NCI-H2081 treated with DMSO at 0.1 percent for 48 hours (cell line): ENCODE measurements around the gene GNPDA1.

ENCODE experiments used
- DNase-seq: peaks from one replicate; lab custom pipeline; 2025; lab: John Stamatoyannopoulos, UW

GNPDA1 gene

DNA sequence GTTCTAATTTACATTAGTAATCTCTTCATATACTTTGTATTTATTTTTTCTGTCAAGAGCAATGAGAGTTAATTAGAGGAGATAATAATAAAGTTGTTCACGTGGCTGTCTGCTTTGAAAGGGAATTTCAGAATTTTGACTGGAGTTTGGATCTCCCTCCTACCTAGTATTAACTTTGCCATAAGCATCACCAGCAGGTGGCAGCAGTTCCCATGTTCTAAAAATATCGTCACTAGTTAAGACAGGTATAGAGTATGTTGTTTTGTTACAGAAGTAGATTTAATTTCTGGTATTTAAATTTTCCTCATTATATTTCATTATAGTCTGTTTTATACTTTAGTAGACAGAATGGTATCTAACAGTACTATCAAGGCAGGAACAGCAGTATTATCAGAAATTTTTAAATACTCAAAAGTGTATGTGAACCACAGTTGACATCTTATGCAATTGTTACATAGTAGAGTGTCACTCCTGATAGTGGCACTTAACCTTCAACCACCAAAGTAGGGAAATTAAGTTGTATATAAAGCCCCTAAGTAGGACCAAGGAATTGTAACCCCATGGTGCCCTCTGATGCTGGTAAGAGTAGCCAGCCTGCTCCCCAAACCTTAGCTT is 20.4 kb downstream of the GNPDA1 start:
- no peak for DNase-seq

DNA sequence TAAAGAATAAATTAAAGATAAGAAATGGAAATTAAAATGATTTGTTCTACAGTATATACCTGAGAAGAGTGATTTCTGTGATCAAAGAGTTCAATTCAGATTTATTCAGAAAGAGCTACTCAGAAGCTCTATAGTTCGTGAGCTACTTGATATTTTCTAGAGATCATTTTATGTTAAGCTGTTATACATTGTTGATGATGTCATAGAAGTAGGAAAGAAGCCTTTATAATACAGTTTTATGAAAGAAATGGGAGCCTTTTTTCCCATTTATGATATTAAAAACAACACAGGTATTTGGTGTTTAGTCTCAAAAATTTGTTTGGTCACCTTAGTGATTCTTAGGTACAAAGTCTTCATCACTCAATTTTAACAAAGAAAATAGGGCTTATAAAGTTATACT is 23.1 kb downstream of the GNPDA1 start:
- DNase-seq = no peak

DNA sequence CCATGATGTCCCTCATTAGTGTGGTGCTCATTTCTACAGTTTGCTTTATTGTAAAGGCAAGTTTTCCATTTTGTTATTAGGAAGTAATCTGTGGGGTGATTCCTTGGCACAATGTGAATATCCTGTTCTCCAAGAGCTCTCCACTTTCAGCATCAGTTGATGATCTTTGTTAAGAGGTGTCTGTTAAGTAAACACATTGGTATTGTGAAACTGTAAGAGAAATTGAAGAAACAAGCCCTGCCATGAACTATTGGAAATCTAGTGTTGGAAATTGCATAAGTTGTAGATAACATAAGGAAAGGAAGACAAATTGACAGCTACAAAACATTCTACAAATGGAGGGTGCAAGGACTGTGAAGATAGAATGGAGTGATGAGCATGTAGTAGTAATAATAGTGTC is 26.8 kb downstream of the GNPDA1 start:
- no peak for DNase-seq

DNA sequence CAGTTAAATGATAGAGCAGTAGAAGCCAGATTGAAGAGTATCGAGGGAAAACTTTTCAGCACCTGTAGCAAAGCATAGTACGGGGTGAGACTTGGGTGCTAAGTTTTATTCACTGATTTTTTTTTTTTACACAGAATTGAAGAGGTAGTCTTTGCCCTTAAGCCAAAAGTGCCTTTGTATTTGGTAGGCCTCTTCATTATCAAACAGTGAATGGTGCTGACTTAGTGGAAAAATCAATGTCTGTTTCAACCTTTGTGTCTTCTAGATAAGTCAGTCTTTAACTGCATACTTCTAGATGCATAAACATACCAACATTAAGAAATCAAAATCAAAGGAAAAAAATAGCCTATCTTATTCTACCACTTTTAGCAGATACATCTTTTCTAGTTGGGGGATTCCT is 30.2 kb downstream of the GNPDA1 start:
- DNase-seq = no peak

DNA sequence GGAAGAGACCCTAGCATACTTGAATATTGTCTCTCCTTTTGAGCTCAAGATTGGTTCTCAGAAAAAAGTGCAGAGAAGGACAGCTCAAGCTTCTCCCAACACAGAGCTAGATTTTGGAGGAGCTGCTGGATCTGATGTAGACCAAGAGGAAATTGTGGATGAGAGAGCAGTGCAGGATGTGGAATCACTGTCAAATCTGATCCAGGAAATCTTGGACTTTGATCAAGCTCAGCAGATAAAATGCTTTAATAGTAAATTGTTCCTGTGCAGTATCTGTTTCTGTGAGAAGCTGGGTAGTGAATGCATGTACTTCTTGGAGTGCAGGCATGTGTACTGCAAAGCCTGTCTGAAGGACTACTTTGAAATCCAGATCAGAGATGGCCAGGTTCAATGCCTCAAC is 34.4 kb downstream of the GNPDA1 start:
- DNase-seq = no peak

DNA sequence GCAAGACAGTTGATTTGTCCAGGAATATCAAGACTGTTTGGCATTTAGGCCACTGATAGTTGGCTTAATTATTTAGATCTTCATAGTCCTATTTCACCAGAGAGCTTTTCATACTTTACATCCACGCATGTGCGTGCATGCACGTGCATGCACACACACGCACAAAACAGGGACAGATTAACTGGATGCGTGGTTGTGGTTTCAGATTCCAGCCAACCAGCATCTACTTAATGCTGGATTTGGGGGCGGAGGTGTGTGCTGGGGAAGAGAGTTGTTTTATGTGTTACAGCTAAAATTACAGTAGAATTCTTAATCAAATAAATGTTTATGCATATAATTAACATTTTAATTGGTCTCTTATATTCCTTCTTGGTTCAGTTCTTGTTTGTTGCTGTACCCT is 36.7 kb downstream of the GNPDA1 start:
- DNase-seq = no peak

DNA sequence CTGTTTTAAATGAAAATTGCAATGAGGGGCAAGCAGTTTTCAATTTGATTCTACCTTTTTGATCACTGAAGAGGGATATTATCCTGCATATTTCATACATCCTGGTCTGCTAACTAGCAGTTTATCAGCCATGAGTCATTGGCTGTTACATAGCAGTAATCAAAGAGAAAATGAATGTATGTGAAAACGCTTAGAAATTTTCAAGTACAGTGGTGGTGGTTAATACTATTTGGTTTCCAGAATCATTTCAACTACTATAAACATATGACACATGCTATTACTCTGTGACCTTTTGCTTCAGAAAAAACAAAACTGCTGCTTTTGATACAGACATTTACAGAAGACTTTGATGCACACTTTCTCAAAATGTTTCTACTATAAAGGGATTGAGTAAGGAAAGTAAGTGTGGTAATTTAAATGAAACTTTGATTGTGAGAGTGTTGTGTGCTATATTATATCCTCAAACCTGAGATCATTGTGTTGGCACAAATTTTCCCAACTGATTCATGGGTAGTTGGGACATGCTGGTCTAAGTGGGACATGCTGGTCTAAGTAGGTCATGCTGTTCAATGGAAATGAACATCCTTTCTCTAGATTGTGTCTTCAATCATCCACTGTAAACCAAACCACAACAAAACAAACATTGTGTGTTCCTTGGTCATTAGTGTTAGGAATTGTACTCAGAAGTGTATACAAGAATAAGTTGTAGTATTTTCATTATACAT is 38.8 kb downstream of the GNPDA1 start:
- DNase-seq = no peak

DNA sequence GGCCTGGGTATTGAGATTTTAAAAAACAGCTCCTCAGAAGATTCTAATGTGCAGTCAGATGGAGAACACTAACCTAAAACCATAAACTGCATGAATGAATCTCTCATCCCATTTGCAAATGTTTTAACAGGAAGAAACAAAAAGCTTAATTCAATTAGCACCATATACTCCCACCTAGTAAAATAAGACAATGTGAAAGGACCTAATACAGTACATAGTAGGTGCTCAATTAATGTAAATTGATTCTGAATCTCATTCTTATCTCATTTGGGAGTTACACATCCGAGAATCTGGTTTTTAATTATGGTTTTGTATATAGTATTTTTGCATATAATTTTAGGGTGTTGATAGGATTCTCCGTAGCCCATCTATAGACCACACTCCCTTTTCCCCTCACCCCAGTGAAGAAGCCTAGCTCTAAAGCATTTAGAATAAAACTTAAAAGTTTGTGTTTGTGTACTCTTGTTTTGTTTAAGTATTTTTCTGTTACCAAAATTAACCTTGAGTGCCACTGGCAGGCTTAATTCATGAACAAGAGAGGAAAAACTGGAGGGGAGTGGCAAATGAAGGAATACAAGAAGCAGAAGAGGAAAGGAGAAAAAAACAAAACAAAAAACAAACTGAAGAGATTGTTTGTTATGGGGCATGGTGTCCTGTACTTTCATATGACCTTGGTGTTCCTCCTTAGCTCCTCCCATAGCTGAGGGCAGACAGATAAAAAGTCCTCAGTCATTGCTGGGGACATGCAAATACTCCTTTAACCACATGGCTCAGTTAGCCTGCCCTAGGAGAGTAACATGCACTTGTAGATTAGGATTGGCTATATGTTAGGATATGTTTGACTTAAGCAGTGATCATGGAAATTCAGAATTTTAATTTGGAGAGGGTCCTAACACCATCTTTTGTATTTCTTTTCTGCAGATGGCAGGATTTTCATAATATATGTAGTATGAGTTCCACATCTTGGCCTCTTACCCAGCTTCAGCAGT is 42.8 kb downstream of the GNPDA1 start:
- no peak for DNase-seq

DNA sequence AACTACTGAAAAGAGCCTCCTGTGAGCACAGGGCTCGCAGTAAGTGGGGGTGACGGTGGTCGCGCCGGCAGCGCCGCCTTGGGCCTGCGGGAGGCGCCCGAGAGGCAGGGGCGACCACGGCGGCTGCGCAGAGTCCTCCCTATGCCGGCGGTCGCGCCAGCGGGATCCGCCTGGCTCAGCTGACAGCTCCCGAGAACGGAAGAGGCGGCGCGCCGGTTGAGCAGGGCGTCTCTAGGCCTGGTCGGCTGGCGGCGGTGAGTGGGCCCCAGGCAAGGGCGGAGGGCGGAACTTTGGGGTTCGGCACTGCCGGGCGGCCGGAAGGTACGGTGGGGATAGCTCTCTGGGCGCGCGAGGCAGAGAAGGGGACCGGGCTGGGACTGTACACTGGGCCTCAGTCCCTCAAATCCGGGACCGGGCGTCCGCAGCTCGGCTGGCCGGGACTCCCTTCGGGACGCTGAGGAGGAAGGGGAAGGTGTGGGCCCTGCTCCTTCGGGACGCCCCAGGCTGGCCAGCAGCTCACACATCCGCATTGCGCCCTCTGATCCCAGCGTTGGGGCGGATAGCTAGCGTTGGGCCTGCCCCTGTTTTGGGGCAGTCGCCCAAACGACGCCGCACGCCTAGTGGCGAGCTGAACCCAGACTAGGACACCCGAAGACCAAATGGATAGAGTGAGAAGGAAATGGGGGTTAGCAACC is 43.8 kb downstream of the GNPDA1 start, which contains the start of gene RNF14:
RNF14 (plus strand) TSS at position 192 of the 695 bp plus-strand sequence. CDS start 4,484 bp downstream, outside the sequence.
- DNase-seq = peak; percentile 30

DNA sequence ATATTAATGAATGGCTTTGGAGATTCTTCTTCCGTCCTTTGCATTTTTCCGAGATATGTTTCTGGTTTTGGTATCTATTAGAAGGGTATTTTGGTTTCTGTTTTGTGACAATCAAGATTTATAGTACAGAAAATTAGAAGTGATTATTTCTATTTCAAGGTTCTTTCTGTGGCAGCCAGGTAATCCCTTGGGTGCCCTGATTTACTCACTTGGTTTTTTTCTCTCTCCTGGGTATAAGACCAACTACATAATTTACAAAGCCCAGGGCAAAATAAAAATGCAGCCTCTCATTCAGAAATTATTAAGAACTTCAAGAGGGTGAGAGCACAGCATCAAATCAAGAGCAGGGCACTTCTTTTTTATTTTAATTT is 45.9 kb downstream of the GNPDA1 start:
- no peak for DNase-seq

DNA sequence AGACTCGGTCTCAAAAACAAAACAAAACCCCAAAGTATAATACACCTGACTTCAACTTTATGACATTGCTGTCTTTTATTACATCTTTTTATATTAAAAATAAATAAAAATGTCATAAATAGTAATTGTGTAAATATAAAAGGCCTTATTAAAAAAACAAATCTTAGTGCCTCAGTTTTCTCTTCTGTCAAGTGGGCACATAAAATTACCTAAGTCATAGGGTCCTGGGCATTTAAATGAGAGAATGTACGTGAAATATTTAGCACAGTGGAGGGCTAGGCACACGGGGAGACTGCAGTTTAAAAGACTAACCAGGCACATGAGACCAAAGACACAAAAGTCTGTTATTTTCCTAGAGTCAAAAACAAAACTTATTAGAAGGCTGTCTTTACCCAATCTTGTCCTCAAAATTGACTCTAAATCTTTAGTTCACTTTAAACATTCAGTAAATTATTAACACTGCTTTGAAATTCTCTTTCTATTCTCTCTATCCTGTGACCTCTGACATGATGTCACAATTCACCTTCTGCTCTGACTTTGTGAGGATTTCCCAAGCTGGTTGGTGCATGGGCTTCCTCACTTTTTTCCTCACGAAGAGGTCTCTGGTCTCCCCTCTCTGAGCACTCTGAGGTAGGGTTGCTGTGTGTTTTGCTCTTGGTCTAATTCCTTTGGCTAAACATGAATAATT is 46.4 kb downstream of the GNPDA1 start:
- DNase-seq = no peak

DNA sequence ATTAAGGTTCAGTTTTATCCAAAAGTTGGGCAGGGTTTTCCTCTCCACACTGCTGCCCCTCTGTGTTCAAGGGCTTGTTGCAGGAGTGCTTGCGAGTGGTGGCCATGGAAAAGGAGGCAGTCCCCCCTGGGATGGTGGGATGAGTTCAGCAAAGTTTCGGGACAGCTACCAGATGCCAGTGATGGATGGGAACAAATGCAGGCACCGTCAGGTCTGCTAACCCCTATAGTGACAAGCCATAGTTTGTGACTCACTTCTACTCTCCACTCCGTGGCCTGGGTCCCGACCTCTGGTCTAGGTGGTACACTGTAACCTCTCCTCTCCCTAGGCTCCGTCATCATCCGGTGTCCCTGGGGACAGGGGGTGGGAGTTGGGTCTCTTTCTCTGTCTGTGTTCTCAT is 47.8 kb downstream of the GNPDA1 start:
- DNase-seq = no peak

DNA sequence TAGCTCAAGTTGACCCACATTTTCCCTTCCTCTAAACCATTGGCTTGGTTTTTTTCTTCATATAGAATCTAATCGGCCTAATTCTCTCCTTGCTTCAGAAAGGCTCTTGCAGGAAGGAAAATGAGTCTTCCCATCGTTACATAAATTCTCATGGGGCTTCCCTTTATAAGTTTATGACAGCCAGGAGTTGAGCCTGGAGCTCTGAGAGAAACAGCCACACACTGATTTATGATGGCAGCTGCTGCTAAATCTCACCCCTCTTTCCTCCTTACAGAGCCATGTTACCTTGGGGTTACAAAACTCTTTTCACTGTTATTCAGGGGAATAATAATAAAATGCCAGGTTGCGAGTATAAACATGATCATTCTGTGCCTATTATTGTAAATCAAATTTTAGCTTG is 49.1 kb downstream of the GNPDA1 start:
- DNase-seq = no peak

DNA sequence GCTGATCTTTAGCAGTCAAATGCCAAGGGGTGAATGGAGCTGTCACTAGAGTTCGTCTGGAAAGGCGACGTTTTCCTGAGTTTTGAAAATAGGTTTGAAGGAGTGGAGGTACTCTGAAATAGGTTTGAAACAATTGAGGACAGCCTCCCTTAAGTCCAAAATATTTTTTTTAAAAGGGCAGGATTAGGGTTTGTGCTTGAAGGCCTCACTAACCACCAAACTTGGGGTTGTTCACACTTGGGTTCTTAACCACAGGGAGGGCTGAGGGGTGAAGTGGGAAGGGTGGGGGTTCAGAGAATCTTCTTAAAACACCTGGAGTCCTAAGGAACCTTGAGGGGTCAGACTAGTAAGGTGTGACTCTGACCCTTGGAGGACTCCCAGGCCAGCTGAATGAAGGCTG is 51.4 kb downstream of the GNPDA1 start:
- DNase-seq = no peak

DNA sequence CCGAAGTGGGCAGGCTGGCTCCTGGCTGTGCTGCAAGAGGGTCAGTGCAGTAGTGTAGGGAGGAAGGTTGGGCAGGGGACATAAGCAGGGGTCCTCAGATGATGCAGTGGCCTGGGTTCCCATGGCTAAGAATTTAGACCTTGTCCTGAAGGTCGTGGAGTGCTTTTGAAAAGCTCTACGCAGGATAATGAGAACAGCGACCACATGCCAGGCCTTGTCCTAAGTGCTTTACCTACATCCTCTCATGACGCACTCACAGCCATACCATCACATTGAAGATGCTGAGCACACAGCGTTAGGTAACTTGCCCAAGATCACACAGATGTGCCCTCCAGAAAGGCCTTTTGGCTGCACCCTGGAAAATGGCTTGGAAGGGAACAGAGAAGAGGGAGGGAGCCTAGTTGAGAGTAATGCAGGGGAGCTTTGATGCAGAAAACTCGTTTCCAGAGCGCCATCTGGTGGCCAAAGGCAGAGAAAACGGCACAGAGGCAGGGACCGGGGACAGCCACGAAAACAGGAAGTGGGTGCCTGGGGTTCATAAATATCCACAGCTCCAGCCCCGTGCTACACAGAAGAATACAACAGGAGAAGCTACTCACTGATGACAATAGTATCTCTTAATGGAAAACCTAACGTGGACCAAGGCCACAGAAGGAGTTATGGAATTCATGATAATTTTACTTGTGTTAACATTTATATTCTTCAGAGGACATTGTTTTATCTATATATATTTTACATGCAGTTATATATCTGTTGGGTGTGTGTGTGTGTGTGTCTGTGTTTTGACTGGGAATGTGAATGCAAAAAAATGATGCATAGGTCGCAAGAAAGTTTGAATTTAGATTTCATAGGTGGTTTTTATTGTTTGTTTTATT is 52.1 kb downstream of the GNPDA1 start:
- peak; percentile 29 for DNase-seq

DNA sequence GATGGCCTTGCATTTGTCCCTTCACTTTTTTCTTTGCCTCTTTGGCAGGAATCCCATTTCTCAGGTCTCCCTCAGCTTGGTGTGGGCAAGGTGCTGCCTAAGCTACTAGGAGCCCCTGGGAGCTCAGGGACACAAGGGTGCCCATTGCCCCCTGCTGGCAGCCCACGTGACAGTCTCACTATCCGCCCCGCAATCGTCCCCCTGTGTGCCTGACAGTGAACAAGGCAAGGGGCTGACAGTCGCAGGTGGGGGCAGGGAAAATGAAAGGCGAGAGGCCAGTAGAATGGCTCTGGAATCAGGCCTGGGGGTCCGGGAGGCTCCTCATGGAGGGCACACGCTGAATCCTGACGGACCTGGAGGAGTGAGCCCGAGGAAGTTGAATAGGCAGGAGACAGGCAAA is 52.8 kb downstream of the GNPDA1 start:
- DNase-seq = no peak

DNA sequence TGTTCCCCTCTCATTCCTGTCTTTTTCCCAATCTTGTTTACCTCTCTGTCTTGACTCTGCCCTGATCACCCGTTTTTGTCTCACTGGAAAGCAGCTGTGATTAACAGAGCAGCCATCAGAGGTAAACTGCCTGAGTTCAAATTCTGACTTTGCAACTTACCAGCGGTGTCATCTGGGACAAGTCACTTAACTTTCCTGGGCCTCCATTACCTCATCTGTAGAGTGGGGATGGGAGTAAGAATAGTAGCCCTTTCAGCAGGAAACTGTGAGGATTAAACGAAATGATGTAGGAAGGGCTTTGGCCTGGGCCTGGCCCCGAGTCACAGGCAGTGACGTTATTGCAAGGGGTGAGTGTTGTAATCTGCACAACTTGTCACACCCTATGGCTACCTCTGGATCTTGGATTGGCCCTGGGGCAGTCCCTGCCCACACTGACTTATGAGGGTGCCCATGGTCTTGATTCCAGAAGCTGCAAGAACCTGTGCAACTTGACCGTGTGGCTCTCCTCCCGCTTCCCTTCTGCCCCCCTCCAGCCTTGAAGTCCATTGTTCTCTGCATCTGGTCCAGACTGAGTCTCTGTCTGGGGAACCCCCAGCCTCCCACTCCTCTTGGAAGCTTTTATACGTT is 54.2 kb downstream of the GNPDA1 start:
- no peak for DNase-seq

DNA sequence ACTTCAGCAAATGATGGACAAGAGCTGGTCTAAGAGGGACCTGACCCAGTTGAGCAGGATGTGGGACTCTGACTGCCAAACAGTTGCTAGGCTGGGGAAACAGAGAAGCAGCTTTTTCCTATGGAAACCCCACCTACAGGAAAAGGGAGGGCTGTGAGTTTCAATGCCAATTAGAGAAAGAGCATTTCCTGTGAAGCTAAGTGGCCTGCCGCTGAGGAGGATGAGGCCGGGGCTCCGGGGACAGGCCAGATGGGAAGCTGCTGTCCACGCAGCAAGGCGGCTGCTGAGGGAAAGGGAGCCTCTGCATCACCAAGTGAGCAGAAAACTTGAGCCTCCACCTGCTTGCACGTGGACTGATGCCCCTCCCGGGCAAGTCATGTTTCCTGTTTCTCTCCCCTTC is 54.7 kb downstream of the GNPDA1 start, which contains the start of gene PCDH12:
PCDH12 (minus strand) TSS at position 90 of the 400 bp plus-strand sequence. CDS start 351 bp downstream, outside the sequence.
- DNase-seq = no peak

DNA sequence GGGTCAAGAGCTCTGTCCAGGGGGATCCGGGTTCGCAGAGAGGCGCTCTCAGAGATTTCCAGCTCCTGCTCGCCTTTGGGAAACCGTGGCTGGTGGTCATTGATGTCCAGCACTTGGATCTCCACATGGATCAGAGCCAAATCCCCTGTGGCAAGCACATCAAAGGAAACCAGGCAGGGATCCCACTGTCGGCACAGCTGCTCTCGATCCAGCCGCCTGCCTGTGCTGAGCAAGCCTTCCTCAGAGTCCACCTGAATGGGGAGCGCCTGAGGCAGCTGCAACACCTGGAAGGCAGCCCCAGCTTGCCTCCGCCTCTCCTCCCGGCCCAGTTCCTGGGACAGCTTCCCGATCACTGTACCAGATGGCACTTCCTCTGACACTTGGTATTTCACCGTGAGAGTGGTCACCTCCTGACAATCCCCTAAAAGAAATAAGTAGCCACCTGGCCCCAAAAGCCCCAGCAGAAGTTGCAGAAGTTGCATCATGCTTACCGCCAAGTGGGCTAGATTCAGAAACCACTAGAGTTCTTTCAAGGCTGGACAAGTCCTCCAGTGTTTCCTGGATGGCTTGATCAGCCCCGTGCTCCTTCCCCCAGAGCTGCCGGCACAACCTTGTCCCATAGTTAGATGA is 55.3 kb downstream of the GNPDA1 start:
- DNase-seq = no peak
